CD14-positive monocyte (primary cell): ENCODE measurements around the gene SDR42E1. TPM values are rescaled to one million over a fixed set of nuclear protein-coding genes. Genes with fewer than 3 reads are reported as not detected.

Source experiments
- DNase-seq, 3 donors: peaks; one replicate each; pipeline ENCODE4 v3.0.0-alpha.2; 2011 to 2022
- H2AFZ ChIP-seq: 2 replicates; pipeline ENCODE4 v1.6.0; 2012; ENCODE audit warnings: mild to moderate bottlenecking, low read depth, low read length, inconsistent platforms; ENCODE audit not compliant: insufficient read depth, poor library complexity, severe bottlenecking
- H3K27ac ChIP-seq, 2 donors: 1 replicate in 1 of 2; 2 replicates in 1 of 2; pipeline ENCODE4 v1.5.1; 2012 to 2013; ENCODE audit warnings: low read length in 2 of 2, control low read depth in 1 of 2, inconsistent platforms in 1 of 2, low read depth in 1 of 2, mild to moderate bottlenecking in 1 of 2
- H3K27me3 ChIP-seq, 2 donors: one replicate each; pipeline versions ENCODE4 v1.6.0 to v1.6.1; 2011 to 2013; ENCODE audit warnings: low read length in 2 of 2; ENCODE audit not compliant: control insufficient read depth in 2 of 2, insufficient read depth in 2 of 2
- H3K36me3 ChIP-seq, 2 donors: replicated peaks in 1 of 2; 1 replicate in 1 of 2; 2 replicates in 1 of 2; pipeline versions ENCODE4 v1.5.1 to v1.6.1; 2012 to 2013; ENCODE audit warnings: low read length in 2 of 2, control low read depth in 1 of 2, inconsistent platforms in 1 of 2, mild to moderate bottlenecking in 1 of 2; ENCODE audit not compliant: insufficient read depth in 2 of 2, control insufficient read depth in 1 of 2
- H3K4me1 ChIP-seq, 2 donors: 1 replicate in 1 of 2; 2 replicates in 1 of 2; pipeline versions ENCODE4 v1.5.1 to v1.6.1; 2012 to 2013; ENCODE audit warnings: low read length in 2 of 2, control low read depth in 1 of 2, inconsistent platforms in 1 of 2, mild to moderate bottlenecking in 1 of 2, moderate library complexity in 1 of 2; ENCODE audit not compliant: insufficient read depth in 2 of 2, control insufficient read depth in 1 of 2
- H3K4me2 ChIP-seq: replicated peaks from 2 replicates; pipeline ENCODE3; 2012; ENCODE audit warnings: low read length, moderate library complexity, mild to moderate bottlenecking; ENCODE audit not compliant: poor library complexity, severe bottlenecking; ENCODE audit errors: extremely low read depth
- H3K4me3 ChIP-seq, 3 experiments: fragments of 200-600 bp in 1 of 3; sonication (generic) in 1 of 3; replicated peaks in 1 of 3; 1 replicate in 2 of 3; 2 replicates in 1 of 3; pipeline ENCODE4 v1.5.1; 2011 to 2013; ENCODE audit warnings: low read length in 3 of 3, mild to moderate bottlenecking in 3 of 3, control low read depth in 2 of 3, low read depth in 2 of 3, inconsistent platforms in 1 of 3, moderate library complexity in 1 of 3
- H3K79me2 ChIP-seq: 2 replicates; pipeline ENCODE4 v1.6.0; 2012; ENCODE audit warnings: mild to moderate bottlenecking, control low read depth, inconsistent platforms, low read length, moderate library complexity; ENCODE audit not compliant: insufficient read depth
- H3K9ac ChIP-seq: 2 replicates; pipeline ENCODE4 v1.6.0; 2017; ENCODE audit warnings: low read length, mild to moderate bottlenecking; ENCODE audit not compliant: insufficient read depth, poor library complexity, severe bottlenecking
- H3K9me3 ChIP-seq, 2 donors: replicated peaks in 1 of 2; 1 replicate in 1 of 2; 2 replicates in 1 of 2; pipeline versions ENCODE4 v1.5.1 to v1.6.1; 2012 to 2013; ENCODE audit warnings: low read length in 2 of 2, control low read depth in 1 of 2; ENCODE audit not compliant: control insufficient read depth in 1 of 2, insufficient read depth in 1 of 2
- H4K20me1 ChIP-seq: 2 replicates; pipeline ENCODE4 v1.6.0; 2012; ENCODE audit warnings: mild to moderate bottlenecking, low read length, control low read depth, moderate library complexity; ENCODE audit not compliant: insufficient read depth
- H3K27ac Mint-ChIP-seq, 7 donors: one replicate each; pipeline ENCODE4 v1.8.0; 2020; ENCODE audit warnings: mild to moderate bottlenecking in 7 of 7, mixed read lengths in 7 of 7, moderate library complexity in 6 of 7, inconsistent platforms in 2 of 7
- H3K27me3 Mint-ChIP-seq, 3 donors: one replicate each; pipeline ENCODE4 v1.8.0; 2021 to 2022; ENCODE audit warnings: low read depth in 3 of 3, mild to moderate bottlenecking in 3 of 3, mixed read lengths in 3 of 3, moderate library complexity in 3 of 3, inconsistent platforms in 1 of 3
- H3K36me3 Mint-ChIP-seq, 2 donors: one replicate each; pipeline ENCODE4 v1.8.0; 2020; ENCODE audit warnings: mixed read lengths in 2 of 2, inconsistent platforms in 1 of 2, mild to moderate bottlenecking in 1 of 2
- H3K4me1 Mint-ChIP-seq: one replicate; pipeline ENCODE4 v1.8.0; 2020; ENCODE audit warnings: mild to moderate bottlenecking, mixed read lengths
- H3K4me3 Mint-ChIP-seq, 2 donors: one replicate each; pipeline ENCODE4 v1.8.0; 2020; ENCODE audit warnings: mild to moderate bottlenecking in 2 of 2, mixed read lengths in 2 of 2, moderate library complexity in 1 of 2
- H3K9me3 Mint-ChIP-seq, 7 donors: one replicate each; pipeline ENCODE4 v1.8.0; 2020 to 2022; ENCODE audit warnings: mixed read lengths in 7 of 7, mild to moderate bottlenecking in 6 of 7, moderate library complexity in 6 of 7, inconsistent platforms in 2 of 7
- WGBS: methylation state at CpG from one replicate; pipeline ENCODE4 v1.1.5; 2013; ENCODE audit warnings: missing lambda C conversion rate; ENCODE audit not compliant: insufficient coverage; 5-methylcytosine and 5-hydroxymethylcytosine counted together
- intact Hi-C, 2 donors: fragments of 100-400 bp; cut with micrococcal nuclease; formaldehyde crosslinking; loops; one replicate each; pipeline versions ENCODE4 v1.15.0 to v1.15.1; 2023
- polyA plus RNA-seq, 3 donors: library from polyadenylated mRNA; depleted of rRNA in 1 of 3; unstranded in 2 of 3; stranded (reverse) in 1 of 3; fragments of 300-500 nt in 2 of 3; fragments of >200 nt in 1 of 3; fragmentation: Illumina TruSeq in 2 of 3; gene quantifications; 1 replicate in 2 of 3; 2 replicates in 1 of 3; pipeline ENCODE4 v1.2.3, GENCODE V29; 2012 to 2021
- TF ChIP-seq, protein P1 (sequence below): fragments of 200-600 bp; IDR thresholded peaks from one replicate; pipeline ENCODE4 v1.8.0; 2022; ENCODE audit warnings: antibody characterized with exemption, mild to moderate bottlenecking

SDR42E1 gene
- polyA plus RNA-seq, 3 donors, result under 0.01 TPM; not detected in 2

DNA sequence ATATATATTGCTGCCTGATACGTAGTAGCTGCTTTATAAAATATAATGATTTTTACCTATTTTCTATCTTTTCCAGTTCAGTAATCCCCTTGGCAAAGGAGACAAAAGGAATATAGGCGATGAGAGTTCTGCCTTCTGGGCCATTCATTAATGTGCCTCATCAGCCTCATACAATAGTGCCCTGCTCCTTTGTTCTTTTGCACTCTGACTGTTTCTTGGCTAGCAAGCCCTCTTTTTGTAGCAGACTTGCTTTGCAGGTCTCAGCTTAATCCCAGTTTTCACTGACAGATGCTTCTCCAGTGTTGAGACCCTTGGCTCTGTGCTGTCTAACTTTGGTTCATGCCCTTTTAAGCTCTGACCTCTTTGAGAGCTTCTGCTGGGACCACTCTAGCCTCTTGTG is 34.2 kb upstream of the SDR42E1 start:
- no peak overlapping the region for H3K27ac ChIP-seq
- Mint-ChIP-seq H3K27me3 (peaks cover 4 to 12% (median 9%) of the 10 kb centered on the region in 3 donors), H3K36me3 (no peaks in the 10 kb centered on the region), H3K9me3 (peaks cover 0 to 4% (median 0%) of the 10 kb centered on the region in 7 donors), H3K27ac (no peak overlapping the region), H3K4me3 (no peak overlapping the region), H3K4me1 (no peaks in the 10 kb centered on the region)
- intact Hi-C loops, result no loop called here
- no peaks in the 10 kb centered on the region for H4K20me1 ChIP-seq
- peaks cover 2 to 4% of the 10 kb centered on the region in 2 donors for H3K27me3 ChIP-seq
- no peak overlapping the region for H3K4me3 ChIP-seq
- 100% methylated on average over 1 of the region's 2 CpGs for WGBS
- TF ChIP-seq, protein P1, sequence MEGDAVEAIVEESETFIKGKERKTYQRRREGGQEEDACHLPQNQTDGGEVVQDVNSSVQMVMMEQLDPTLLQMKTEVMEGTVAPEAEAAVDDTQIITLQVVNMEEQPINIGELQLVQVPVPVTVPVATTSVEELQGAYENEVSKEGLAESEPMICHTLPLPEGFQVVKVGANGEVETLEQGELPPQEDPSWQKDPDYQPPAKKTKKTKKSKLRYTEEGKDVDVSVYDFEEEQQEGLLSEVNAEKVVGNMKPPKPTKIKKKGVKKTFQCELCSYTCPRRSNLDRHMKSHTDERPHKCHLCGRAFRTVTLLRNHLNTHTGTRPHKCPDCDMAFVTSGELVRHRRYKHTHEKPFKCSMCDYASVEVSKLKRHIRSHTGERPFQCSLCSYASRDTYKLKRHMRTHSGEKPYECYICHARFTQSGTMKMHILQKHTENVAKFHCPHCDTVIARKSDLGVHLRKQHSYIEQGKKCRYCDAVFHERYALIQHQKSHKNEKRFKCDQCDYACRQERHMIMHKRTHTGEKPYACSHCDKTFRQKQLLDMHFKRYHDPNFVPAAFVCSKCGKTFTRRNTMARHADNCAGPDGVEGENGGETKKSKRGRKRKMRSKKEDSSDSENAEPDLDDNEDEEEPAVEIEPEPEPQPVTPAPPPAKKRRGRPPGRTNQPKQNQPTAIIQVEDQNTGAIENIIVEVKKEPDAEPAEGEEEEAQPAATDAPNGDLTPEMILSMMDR, result no peak
- no peak for DNase-seq
- no peak overlapping the region for H3K4me2 ChIP-seq
- H3K79me2 ChIP-seq, result no peaks in the 10 kb centered on the region
- no peak overlapping the region for H2AFZ ChIP-seq
- no peaks in the 10 kb centered on the region for H3K36me3 ChIP-seq
- no peaks in the 10 kb centered on the region for H3K9me3 ChIP-seq
- no peak overlapping the region for H3K9ac ChIP-seq
- no peaks in the 10 kb centered on the region for H3K4me1 ChIP-seq

DNA sequence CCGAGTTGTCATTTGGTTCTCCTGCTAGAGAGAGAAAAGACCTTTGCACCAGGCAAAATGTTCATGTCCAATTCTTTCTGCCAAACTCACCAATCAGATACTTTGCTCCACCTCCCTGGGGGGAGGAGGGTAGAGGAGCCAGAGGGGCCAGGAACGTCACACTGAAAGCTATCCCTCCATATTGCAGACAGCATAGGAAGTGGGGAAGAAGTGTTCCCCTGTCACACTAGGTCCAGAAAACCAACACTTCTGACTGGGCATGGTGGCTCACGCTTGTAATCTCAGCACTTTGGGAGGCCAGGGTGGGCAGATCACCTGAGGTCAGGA is 33.3 kb upstream of the SDR42E1 start:
- no CpG with 5 or more reads among the region's 3 CpGs for WGBS
- peaks cover 0 to 4% (median 0%) of the 10 kb centered on the region in 7 donors for H3K9me3 Mint-ChIP-seq
- H4K20me1 ChIP-seq, result no peaks in the 10 kb centered on the region

More for the DNA sequence above, 33.3 kb upstream of the SDR42E1 start:
- Histone ChIP-seq H3K4me3 (no peak overlapping the region), H3K4me2 (no peak overlapping the region), H3K9ac (no peak overlapping the region), H3K9me3 (no peaks in the 10 kb centered on the region), H2AFZ (no peak overlapping the region), H3K79me2 (no peaks in the 10 kb centered on the region), H3K27ac (no peak overlapping the region), H3K27me3 (peaks cover 2 to 4% of the 10 kb centered on the region in 2 donors), H3K4me1 (no peaks in the 10 kb centered on the region), H3K36me3 (no peaks in the 10 kb centered on the region)
- DNase-seq, result no peak
- H3K4me3 Mint-ChIP-seq, result no peak overlapping the region
- H3K4me1 Mint-ChIP-seq, result no peaks in the 10 kb centered on the region
- intact Hi-C loops, result no loop called here
- peaks cover 4 to 12% (median 8%) of the 10 kb centered on the region in 3 donors for H3K27me3 Mint-ChIP-seq
- H3K36me3 Mint-ChIP-seq, result no peaks in the 10 kb centered on the region
- H3K27ac Mint-ChIP-seq, result no peak overlapping the region
- TF ChIP-seq, protein P1, result no peak
